Mesendoderm (in vitro differentiated cells): ENCODE measurements around the gene SUN1.
"Not testable (repeated sequence)": the region's sequence is repeated elsewhere in the genome, so short reads cannot be mapped to it uniquely, and the experiment has no call there.

ENCODE experiments used
- DNase-seq: peaks from one replicate; pipeline ENCODE4 v3.0.0; 2013
- H2AK5ac ChIP-seq: 2 replicates; pipeline ENCODE4 v1.6.1; 2013; ENCODE audit warnings: low read length, inconsistent platforms
- H2BK120ac ChIP-seq: 2 replicates; pipeline ENCODE4 v1.6.1; 2013; ENCODE audit warnings: low read depth, mild to moderate bottlenecking, low read length, moderate library complexity, mixed read lengths
- H2BK15ac ChIP-seq: replicated peaks from 2 replicates; pipeline ENCODE4 v1.6.1; 2013; ENCODE audit warnings: low read depth, mild to moderate bottlenecking, moderate library complexity
- H2BK5ac ChIP-seq: 2 replicates; pipeline ENCODE4 v1.6.1; 2013; ENCODE audit warnings: low read length, inconsistent platforms
- H3K18ac ChIP-seq: 2 replicates; pipeline ENCODE4 v1.6.1; 2013; ENCODE audit warnings: mild to moderate bottlenecking, low read length, mixed read lengths
- H3K23ac ChIP-seq: one replicate; pipeline ENCODE4 v1.6.1; 2013; ENCODE audit warnings: low read length
- H3K27ac ChIP-seq: 2 replicates; pipeline ENCODE4 v1.5.1; 2013; ENCODE audit warnings: low read depth, mild to moderate bottlenecking, inconsistent platforms, low read length, moderate library complexity
- H3K27me3 ChIP-seq: 2 replicates; pipeline ENCODE4 v1.6.1; 2013; ENCODE audit warnings: low read length, control low read depth, mild to moderate bottlenecking, inconsistent platforms; ENCODE audit not compliant: insufficient read depth, poor library complexity
- H3K36me3 ChIP-seq: 2 replicates; pipeline ENCODE4 v1.6.1; 2013; ENCODE audit warnings: low read length, inconsistent platforms; ENCODE audit not compliant: control insufficient read depth, insufficient read depth
- H3K4ac ChIP-seq: one replicate; pipeline ENCODE4 v1.6.1; 2013; ENCODE audit warnings: low read depth, mild to moderate bottlenecking, low read length, moderate library complexity
- H3K4me1 ChIP-seq: 2 replicates; pipeline ENCODE4 v1.6.1; 2013; ENCODE audit warnings: low read depth, low read length, inconsistent platforms; ENCODE audit not compliant: control insufficient read depth
- H3K4me2 ChIP-seq: 2 replicates; pipeline ENCODE4 v1.6.1; 2013; ENCODE audit warnings: low read length
- H3K4me3 ChIP-seq: 2 replicates; pipeline ENCODE4 v1.5.1; 2013; ENCODE audit warnings: mild to moderate bottlenecking, low read length
- H3K56ac ChIP-seq: one replicate; pipeline ENCODE4 v1.6.1; 2013; ENCODE audit warnings: low read length
- H3K79me1 ChIP-seq: 2 replicates; pipeline ENCODE4 v1.6.1; 2013; ENCODE audit warnings: low read length, inconsistent platforms
- H3K79me2 ChIP-seq: 2 replicates; pipeline ENCODE4 v1.6.1; 2013; ENCODE audit warnings: mild to moderate bottlenecking, low read length; ENCODE audit not compliant: control insufficient read depth, insufficient read depth
- H3K9ac ChIP-seq: 2 replicates; pipeline ENCODE4 v1.6.1; 2013; ENCODE audit warnings: low read length, inconsistent platforms
- H4K5ac ChIP-seq: one replicate; pipeline ENCODE4 v1.6.1; 2013; ENCODE audit warnings: low read length
- H4K8ac ChIP-seq: one replicate; pipeline ENCODE4 v1.6.1; 2013; ENCODE audit warnings: low read depth, mild to moderate bottlenecking, control low read depth, low read length, moderate library complexity
- WGBS: extraction: QIAGEN DNeasy Blood & Tissue Kit; methylation state at CpG from one replicate; pipeline ENCODE4 v1.1.7; 2013; ENCODE audit warnings: low lambda C conversion rate, missing lambda C conversion rate; ENCODE audit not compliant: insufficient coverage; ENCODE audit errors: extremely low coverage; 5-methylcytosine and 5-hydroxymethylcytosine counted together

Gene SUN1

GRCh38 chr7:924042-924441 is 91.8 kb downstream of the SUN1 start:
- not testable (repeated sequence) for H4K5ac ChIP-seq, H3K18ac ChIP-seq, DNase-seq, H2AK5ac ChIP-seq, H3K23ac ChIP-seq, H3K4ac ChIP-seq, H3K9ac ChIP-seq, H3K79me1 ChIP-seq, H2BK120ac ChIP-seq, H3K27me3 ChIP-seq, H3K56ac ChIP-seq, H3K4me2 ChIP-seq, H2BK5ac ChIP-seq, H3K79me2 ChIP-seq, H3K4me1 ChIP-seq, H4K8ac ChIP-seq, H3K4me3 ChIP-seq, H3K36me3 ChIP-seq, H3K27ac ChIP-seq, H2BK15ac ChIP-seq
- no CpG with 5 or more reads among the region's 25 CpGs for WGBS
